HUES64 (cell line): ENCODE data around the gene ATP6V1G1.

Experiments used
- H3K27ac ChIP-seq: 2 replicates; pipeline ENCODE4 v1.7.0; 2013; ENCODE audit warnings: low read depth, low read length, inconsistent platforms
- H3K27me3 ChIP-seq: 2 replicates; pipeline ENCODE4 v1.6.1; 2013; ENCODE audit warnings: mild to moderate bottlenecking, low read length; ENCODE audit not compliant: insufficient read depth
- H3K36me3 ChIP-seq: 2 replicates; pipeline ENCODE4 v1.6.1; 2013; ENCODE audit warnings: mild to moderate bottlenecking, low read length; ENCODE audit not compliant: insufficient read depth
- H3K4me1 ChIP-seq: 2 replicates; pipeline ENCODE4 v1.6.1; 2013; ENCODE audit warnings: mild to moderate bottlenecking, low read length, moderate library complexity; ENCODE audit not compliant: insufficient read depth
- H3K4me3 ChIP-seq: 2 replicates; pipeline ENCODE4 v1.5.1; 2013; ENCODE audit warnings: mild to moderate bottlenecking, low read length, moderate library complexity
- H3K9ac ChIP-seq: 2 replicates; pipeline ENCODE4 v1.6.1; 2013; ENCODE audit warnings: mild to moderate bottlenecking, low read depth, low read length
- H3K9me3 ChIP-seq: 2 replicates; pipeline ENCODE4 v1.6.1; 2013; ENCODE audit warnings: low read depth, low read length; ENCODE audit not compliant: insufficient read depth
- WGBS: fragments of 150-250, 120-280 bp; methylation state at CpG from one replicate; pipeline ENCODE4 v1.1.7; 2013; ENCODE audit warnings: missing lambda C conversion rate; 5-methylcytosine and 5-hydroxymethylcytosine counted together

ATP6V1G1 gene

DNA sequence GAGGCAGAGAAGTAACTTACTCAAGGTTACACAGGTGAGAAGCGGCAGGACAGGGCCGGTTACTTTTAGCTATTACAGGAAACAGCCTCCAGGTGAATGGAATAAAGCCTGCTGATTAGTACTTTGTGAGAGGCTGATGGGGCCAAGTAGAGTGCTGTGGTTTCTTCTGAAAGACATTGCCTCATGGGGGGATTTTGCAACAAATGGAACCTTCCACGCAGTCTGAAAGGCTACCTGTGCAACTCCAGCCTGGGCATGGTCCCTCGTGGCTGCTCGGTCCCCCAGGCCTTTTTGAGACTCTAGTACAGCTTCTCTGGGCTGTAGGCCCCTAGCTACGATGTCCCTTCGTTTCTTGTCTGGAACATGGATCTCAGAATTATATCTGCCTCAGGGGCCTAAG is 25.5 kb downstream of the ATP6V1G1 start:
- no peak overlapping the region for H3K27ac ChIP-seq
- WGBS: 89% methylated on average over 7 of the region's 7 CpGs
- no peak overlapping the region for H3K9ac ChIP-seq
- no peaks in the 10 kb centered on the region; the same call in 1 of the 2 replicates for H3K36me3 ChIP-seq
- H3K9me3 ChIP-seq: no peaks in the 10 kb centered on the region
- H3K27me3 ChIP-seq: peaks cover 11% of the 10 kb centered on the region
- H3K4me3 ChIP-seq: no peak overlapping the region
- H3K4me1 ChIP-seq: peaks cover 16% of the 10 kb centered on the region

- Histone ChIP-seq H3K9me3 (no peaks in the 10 kb centered on the region), H3K27me3 (peaks cover 11% of the 10 kb centered on the region), H3K4me3 (no peak overlapping the region), H3K27ac (no peak overlapping the region), H3K4me1 (peaks cover 16% of the 10 kb centered on the region), H3K9ac (no peak overlapping the region), H3K36me3 (no peaks in the 10 kb centered on the region; the same call in 1 of the 2 replicates)
- WGBS: 89% methylated on average over 2 of the region's 3 CpGs
These were observed 26.4 kb downstream of the ATP6V1G1 start for GRCh38 chr9:114613919-114614318.

DNA sequence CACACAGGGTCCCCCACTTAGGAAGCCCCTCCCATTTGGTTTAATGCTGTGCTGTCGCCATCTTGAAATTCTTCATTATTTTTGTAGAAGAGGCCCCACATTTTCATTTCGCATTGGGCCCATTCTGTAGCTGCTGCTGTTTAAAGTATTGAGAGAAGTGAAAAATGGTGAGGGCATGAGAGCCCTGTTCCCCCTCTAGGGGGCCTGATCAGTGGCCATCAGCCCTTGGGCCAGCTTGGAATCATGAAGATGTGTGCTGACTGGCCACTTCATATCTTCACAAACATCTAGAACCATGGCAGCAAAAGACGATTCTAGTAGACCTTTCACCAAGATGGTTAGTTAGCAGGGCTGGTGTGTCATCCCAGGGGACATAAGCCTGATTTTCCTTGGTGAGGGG is 26.8 kb downstream of the ATP6V1G1 start:
- Histone ChIP-seq H3K27me3 (peaks cover 11% of the 10 kb centered on the region), H3K4me1 (peaks cover 16% of the 10 kb centered on the region), H3K27ac (no peak overlapping the region), H3K9ac (no peak overlapping the region), H3K36me3 (no peaks in the 10 kb centered on the region; the same call in 1 of the 2 replicates), H3K9me3 (no peaks in the 10 kb centered on the region), H3K4me3 (no peak overlapping the region)
- WGBS: 99% methylated on average over 3 of the region's 3 CpGs

GRCh38 chr9:114616684-114617520 is 29.3 kb downstream of the ATP6V1G1 start:
- Histone ChIP-seq H3K4me3 (no peak overlapping the region), H3K27ac (no peak overlapping the region), H3K27me3 (no peaks in the 10 kb centered on the region), H3K36me3 (no peaks in the 10 kb centered on the region; the same call in 1 of the 2 replicates), H3K9me3 (no peaks in the 10 kb centered on the region), H3K9ac (no peak overlapping the region), H3K4me1 (peaks cover 13% of the 10 kb centered on the region)
- WGBS: 91% methylated on average over 4 of the region's 4 CpGs

DNA sequence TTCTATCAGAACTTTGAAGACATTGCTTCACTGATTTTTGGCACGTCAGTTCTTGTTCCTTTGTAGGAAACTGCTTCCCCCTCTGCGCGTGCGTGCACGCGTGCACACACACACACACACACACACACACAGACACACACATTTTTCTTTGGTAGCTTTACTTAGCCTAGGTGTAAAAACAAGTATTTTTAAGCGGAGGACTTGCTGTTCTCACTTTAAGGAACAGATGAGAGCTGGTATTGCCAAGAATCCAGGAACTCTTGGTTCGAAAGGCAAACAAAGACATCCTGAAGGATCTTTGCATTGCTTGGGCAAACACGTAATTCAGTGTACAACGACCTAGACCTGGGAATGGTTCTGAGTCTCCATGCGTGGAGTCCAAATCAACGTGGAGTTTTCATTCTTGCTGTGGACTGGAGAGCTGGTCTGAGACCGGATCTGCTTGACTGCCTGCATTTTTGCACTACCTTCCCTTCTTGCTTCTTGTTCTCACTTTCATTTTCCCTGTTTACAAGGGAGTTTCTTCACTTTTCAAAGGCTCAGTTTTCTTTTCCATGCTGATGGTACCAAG is 31.7 kb downstream of the ATP6V1G1 start:
- Histone ChIP-seq H3K27me3 (no peaks in the 10 kb centered on the region), H3K4me1 (no peaks in the 10 kb centered on the region), H3K27ac (no peak overlapping the region), H3K36me3 (no peaks in the 10 kb centered on the region; the same call in 1 of the 2 replicates), H3K9ac (no peak overlapping the region), H3K4me3 (no peak overlapping the region), H3K9me3 (no peaks in the 10 kb centered on the region)
- WGBS: 95% methylated on average over 13 of the region's 13 CpGs

GRCh38 chr9:114621561-114621960 is 34.0 kb downstream of the ATP6V1G1 start:
- no peaks in the 10 kb centered on the region for H3K4me1 ChIP-seq
- WGBS: 93% methylated on average over 7 of the region's 7 CpGs
- H3K9ac ChIP-seq: no peak overlapping the region
- H3K27ac ChIP-seq: no peak overlapping the region
- H3K9me3 ChIP-seq: no peaks in the 10 kb centered on the region
- H3K27me3 ChIP-seq: no peaks in the 10 kb centered on the region
- H3K36me3 ChIP-seq: no peaks in the 10 kb centered on the region; the same call in 1 of the 2 replicates
- no peak overlapping the region for H3K4me3 ChIP-seq

DNA sequence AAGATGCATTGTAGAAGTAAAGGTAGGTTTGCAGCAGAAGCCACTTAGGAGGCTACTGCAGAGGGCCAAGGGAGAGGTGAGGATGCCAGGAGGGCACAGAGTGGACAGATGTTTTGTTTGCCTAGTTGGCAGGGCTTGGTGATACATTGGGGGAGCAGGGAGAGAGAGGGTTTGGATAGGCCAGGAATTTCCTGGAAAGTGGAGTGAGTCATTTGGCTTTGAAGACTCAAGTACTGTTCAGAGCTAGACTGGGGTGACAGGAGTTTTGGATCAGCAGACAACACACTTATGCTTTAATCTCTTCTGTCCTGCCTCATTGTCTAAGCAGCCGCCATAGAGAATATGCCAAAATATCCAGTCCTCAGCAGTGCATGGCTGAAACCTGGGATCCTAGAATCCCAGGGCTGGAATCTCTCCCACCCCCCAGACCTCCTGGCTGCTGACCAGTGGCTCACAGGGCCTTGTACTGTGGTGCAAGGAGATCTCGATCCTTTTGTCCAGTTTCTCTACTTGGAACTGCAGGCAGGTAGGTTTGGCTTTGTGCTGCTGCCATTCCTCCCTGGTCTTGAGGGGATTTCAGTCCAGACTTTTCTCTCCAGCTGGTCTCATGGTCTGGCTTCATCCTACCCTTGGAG is 34.5 kb downstream of the ATP6V1G1 start:
- no peaks in the 10 kb centered on the region for H3K9me3 ChIP-seq
- no peak overlapping the region for H3K27ac ChIP-seq
- no peak overlapping the region for H3K4me3 ChIP-seq
- H3K9ac ChIP-seq: no peak overlapping the region
- no peaks in the 10 kb centered on the region; the same call in 1 of the 2 replicates for H3K36me3 ChIP-seq
- no peaks in the 10 kb centered on the region for H3K27me3 ChIP-seq
- no peaks in the 10 kb centered on the region for H3K4me1 ChIP-seq
- 96% methylated on average over 2 of the region's 2 CpGs for WGBS

DNA sequence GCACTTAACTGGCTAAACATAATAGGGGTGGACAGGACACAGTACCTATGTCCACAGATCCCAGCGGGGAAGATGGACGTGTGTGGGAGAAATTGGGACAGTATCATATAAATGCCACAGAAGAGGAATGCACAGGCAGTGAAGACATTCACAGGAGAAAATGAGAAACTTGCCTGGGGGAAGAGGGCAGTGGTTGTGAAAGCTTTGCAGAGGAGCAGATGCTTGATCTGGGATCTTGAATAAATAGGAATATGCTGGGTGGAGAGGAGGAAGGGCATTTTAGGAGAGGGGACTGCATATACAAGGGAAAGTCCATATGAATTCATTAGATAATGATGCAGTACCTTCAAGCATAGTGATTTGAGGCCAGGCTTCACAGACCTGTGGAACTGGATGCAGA is 37.1 kb downstream of the ATP6V1G1 start:
- Histone ChIP-seq H3K4me3 (no peak overlapping the region), H3K9ac (no peak overlapping the region), H3K36me3 (peaks cover 12% of the 10 kb centered on the region; the same call in 1 of the 2 replicates), H3K9me3 (no peaks in the 10 kb centered on the region), H3K27ac (no peak overlapping the region), H3K27me3 (no peaks in the 10 kb centered on the region), H3K4me1 (no peaks in the 10 kb centered on the region)
- WGBS: 94% methylated on average over 2 of the region's 2 CpGs

DNA sequence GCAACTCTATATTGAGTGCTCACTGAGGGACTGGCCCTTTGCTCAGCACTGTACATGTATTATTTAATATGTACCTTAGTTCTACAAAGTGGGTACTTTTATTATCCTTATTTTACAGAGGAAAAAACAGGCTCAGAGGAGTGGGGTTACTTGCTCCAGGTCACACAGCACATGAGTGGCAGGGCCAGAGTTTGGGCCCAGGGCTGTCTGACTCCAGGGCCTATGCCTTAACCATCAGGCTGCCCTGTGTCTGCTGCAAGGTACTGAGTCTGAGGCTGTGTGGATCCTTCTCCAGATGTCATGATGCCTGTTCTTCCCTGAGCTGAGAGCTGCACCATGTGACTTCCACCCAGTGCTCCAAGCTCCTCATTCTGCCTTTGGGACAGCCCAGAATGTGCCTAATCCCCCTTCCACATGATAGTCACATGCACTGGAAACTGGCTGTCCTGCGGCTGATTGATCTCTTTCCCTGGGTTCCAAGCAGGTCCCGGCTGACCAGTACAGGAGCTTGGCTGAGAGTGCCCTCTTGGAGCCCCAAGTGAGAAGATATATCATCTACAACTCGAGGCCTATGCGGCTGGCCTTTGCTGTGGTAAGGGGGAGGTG is 38.9 kb downstream of the ATP6V1G1 start:
- H3K9ac ChIP-seq: no peak overlapping the region
- H3K4me1 ChIP-seq: no peaks in the 10 kb centered on the region
- no peaks in the 10 kb centered on the region for H3K9me3 ChIP-seq
- peaks cover 19% of the 10 kb centered on the region; the same call in 1 of the 2 replicates for H3K36me3 ChIP-seq
- H3K27me3 ChIP-seq: no peaks in the 10 kb centered on the region
- H3K27ac ChIP-seq: no peak overlapping the region
- H3K4me3 ChIP-seq: no peak overlapping the region
- WGBS: 94% methylated on average over 4 of the region's 4 CpGs

DNA sequence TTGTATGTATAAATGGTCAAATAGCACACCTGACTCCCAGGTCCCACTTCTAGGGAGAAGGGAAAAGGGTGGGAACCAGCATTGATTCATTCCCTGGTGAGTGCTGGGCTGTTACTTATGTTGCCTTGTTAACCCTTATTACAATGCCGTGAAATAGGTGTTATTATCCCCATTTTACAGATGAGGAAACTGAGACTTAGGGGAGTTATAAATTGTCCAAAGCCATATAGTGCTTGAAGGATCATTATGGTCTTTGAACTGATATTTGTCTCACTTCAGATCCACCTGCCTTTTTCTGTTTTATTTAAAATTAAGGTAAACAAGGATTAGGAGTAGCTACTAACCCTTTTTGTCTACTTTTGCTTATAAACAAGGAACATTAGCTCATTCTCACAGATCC is 40.0 kb downstream of the ATP6V1G1 start:
- Histone ChIP-seq H3K4me1 (no peaks in the 10 kb centered on the region), H3K27ac (no peak overlapping the region), H3K36me3 (peaks cover 19% of the 10 kb centered on the region; the same call in 1 of the 2 replicates), H3K9me3 (no peaks in the 10 kb centered on the region), H3K27me3 (no peaks in the 10 kb centered on the region), H3K9ac (no peak overlapping the region), H3K4me3 (no peak overlapping the region)
- WGBS: 92% methylated on average over 1 of the region's 1 CpG
